NCI-H2196 (cell line): Measurements from ENCODE around the gene CALML6.
"Not testable (repeated sequence)": the region's sequence is repeated elsewhere in the genome, so short reads cannot be mapped to it uniquely, and the experiment has no call there.

Source experiments
- DNase-seq: peaks from one replicate; lab custom pipeline; 2025; ENCODE audit not compliant: unreplicated experiment; lab: John Stamatoyannopoulos, UW

The CALML6 gene

GRCh38 chr1:1914971-1915692 is at the start of gene CALML6:
CALML6 (plus strand) TSS chr1:1915260; CDS start chr1:1915281, 21 bp downstream.
- no peak for DNase-seq

DNA sequence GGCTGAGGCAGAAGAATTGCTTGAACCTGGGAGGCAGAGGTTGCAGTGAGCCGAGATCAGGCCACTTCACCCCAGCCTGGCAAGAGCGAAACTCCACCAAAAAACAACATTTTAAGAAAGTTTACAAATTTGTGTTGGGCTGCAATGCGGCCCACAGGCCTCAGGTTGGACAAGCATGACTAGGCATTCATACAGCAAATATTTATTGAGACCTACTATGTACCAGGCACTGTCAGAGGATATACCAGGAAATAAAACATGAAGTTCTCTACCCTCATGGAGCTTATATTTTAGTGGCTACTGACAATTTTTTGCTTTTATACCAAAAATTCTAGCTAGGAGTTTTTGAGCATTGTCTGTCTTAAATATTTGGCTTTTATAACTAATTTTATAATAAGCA is 47.9 kb upstream of the CALML6 start:
- no peak for DNase-seq

- DNase-seq, result no peak
These were observed 45.6 kb upstream of the CALML6 start for GRCh38 chr1:1869469-1869868.

- no peak for DNase-seq
These were observed 42.6 kb upstream of the CALML6 start for GRCh38 chr1:1872329-1872994.

- peak; percentile 84 for DNase-seq
These were observed 41.9 kb upstream of the CALML6 start for GRCh38 chr1:1873186-1873585.

- DNase-seq, result no peak
These were observed 40.2 kb upstream of the CALML6 start for GRCh38 chr1:1874901-1875300.

GRCh38 chr1:1875932-1876331 is 39.1 kb upstream of the CALML6 start:
- no peak for DNase-seq

DNA sequence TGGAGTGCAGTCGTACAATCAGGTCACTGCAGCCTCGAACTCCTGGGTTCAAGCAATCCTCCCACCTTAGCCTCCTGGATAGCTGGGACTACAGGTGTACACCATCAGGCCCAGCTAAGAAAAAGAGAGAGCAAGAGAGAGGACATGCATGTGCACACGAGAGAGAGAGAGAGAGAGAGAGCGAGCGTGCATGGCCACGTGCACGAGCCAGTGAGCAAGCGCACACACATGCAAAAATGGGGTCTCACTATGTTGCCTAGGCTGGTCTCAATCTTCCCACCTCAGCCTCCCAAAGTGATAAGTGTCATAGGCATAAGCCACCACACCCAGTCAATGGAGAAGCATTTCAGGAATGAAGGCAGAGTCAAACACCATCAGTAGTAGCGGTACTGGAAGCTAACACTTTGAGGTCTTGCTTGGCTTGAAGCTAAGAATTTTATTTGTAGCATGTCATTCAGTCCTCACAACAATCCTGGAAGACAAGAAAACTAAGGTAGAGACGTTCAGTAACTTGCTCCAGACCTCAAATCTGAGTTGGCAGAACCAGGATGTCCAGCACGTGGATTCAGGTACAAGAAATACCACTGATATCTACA is 38.6 kb upstream of the CALML6 start:
- DNase-seq, result no peak

GRCh38 chr1:1877865-1878436 is 37.1 kb upstream of the CALML6 start:
- DNase-seq, result no peak

DNA sequence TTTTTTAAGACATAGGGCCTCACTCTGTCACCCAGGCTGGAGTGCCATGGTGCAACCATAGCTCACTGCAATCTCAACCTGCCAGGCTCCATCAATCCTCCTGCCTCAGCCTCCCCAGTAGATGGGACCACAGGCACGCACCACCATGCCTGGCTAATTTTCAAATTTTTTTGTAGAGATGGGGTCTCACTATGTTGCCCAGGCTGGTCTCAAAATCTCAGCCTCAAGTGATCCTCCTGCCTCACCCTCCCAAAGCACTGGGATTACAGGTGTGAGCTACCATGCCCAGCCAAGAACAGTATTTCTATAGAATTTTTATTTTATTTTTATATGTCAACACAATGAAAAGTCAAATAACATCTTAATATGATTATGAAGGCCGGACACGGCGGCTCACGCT is 35.1 kb upstream of the CALML6 start:
- DNase-seq, result no peak

DNA sequence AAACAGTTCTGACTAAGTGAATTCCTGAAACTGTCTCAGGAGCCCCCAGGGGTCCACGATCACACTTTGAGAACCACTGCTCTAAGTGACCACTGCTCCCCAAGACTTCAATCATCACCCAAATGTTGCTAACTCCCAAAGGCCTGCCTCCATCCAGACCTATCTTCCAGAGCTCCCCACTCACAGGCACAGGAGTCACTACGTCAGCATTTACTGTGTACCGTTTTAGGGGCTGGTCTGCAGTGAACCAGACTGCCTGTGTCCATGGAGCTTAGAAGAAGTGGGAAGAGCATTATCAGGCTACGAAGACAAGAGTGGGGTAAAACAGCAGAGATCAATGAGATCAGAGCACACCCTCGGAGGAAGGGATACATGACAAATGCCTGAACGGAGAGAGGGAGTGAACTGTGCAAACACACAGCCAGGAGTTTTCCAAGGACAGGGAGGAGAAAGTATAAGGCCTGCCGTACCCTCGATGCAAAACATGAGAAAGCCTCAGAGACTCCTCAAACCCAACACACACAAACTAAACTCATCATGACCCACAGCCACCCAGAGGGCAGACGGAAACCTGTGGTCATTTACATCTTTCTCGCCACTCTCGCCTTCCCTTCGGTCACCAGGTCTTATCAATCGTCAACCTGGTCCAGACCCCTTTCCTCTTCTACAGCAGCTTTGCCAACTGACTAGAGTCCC is 34.3 kb upstream of the CALML6 start:
- DNase-seq, result no peak

GRCh38 chr1:1881727-1882126 is 33.3 kb upstream of the CALML6 start:
- DNase-seq, result peak; percentile 38

GRCh38 chr1:1883092-1883873 is 31.8 kb upstream of the CALML6 start:
- no peak for DNase-seq

GRCh38 chr1:1883890-1884289 is 31.2 kb upstream of the CALML6 start:
- DNase-seq, result not testable (repeated sequence)

DNA sequence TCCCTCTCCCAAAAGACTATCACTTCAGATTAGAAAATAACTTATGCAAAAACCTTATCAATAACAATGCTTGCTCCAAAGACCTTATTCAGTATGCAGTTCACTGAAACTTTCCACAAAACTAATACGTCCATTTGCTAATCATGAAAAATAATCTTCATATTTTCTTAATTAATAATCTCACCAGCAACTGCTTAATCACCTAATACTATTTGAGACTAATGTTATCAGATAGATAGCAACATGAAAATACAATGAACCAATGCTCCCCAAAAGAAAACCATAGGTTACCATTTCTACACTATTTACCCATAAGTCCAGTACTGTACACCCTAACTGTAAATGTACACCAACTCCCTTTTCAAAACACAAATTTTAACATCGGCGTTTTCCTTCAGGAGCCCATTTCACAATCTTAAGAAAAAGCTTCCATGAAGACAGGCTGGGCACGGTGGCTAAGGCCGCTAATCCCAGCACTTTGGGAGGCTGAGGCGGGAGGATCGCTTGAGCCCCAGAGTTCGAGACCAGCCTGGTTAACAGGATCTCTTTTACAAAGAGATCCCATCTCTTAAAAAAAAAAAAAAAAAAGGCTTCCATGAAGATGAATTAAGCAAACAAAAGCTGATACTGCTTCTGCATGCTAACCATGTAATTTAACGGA is 25.8 kb upstream of the CALML6 start:
- no peak for DNase-seq

- no peak for DNase-seq
These were observed 25.1 kb upstream of the CALML6 start for GRCh38 chr1:1889847-1890505.

DNA sequence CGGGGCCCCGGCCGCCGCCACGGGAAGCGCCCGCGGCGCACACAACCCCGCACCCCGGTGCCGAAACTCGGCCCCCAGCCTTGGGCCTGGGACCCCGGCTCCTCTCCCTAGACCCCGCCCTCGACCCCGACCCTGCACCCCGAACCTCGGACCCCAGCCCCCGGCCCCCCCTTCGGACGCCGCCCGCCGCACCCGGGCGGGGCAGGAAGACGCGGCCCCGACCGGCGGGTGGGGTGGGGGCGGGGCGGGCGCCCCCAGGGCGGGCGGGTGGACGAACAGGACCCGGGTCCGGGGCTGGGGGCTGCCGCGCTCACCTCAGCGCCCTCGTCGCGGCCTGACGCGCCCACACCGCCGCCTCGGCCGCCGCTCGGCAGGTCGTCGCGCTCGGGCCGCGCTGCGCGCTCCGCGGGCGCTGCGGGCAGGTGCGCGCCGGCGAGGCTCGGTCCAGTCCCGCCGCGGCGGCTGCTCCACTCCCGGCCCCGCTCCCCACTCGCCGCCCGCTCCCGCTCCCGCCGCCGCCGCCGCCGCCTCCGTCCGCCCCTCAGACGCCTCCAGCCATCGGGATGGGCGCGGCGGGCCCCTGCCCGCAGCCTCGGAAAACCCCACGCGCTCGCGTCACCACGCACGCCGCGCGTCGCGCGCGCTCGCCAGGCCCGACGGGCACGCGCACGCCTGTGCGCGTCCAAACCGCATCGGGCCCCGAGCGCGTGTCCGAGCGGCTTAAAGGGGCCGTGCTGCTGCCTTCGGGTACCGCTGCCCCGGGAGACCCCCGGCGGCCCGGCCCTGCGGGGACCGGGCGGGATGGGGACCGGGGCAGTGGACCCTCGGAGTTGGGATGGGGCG is 24.3 kb upstream of the CALML6 start, which contains the start of gene GNB1:
TSS of gene GNB1 (minus strand) at position 582 of the 843 bp plus-strand sequence. CDS start 65,634 bp downstream, outside the sequence.
- peak; percentile 93 for DNase-seq

GRCh38 chr1:1891349-1892078 is 23.5 kb upstream of the CALML6 start:
- DNase-seq, result peak; percentile 74
